HUES64 (cell line): ENCODE data around the gene SETBP1.
A peak's percentile ranks its signal among the peaks of the same experiment; 100 is the strongest.
"Not testable (repeated sequence)": the region's sequence is repeated elsewhere in the genome, so short reads cannot be mapped to it uniquely, and the experiment has no call there.

ENCODE experiments used
- H3K27ac ChIP-seq: 2 replicates; pipeline ENCODE4 v1.7.0; 2013; ENCODE audit warnings: low read depth, low read length, inconsistent platforms
- H3K27me3 ChIP-seq: 2 replicates; pipeline ENCODE4 v1.6.1; 2013; ENCODE audit warnings: mild to moderate bottlenecking, low read length; ENCODE audit not compliant: insufficient read depth
- H3K36me3 ChIP-seq: 2 replicates; pipeline ENCODE4 v1.6.1; 2013; ENCODE audit warnings: mild to moderate bottlenecking, low read length; ENCODE audit not compliant: insufficient read depth
- H3K4me1 ChIP-seq: 2 replicates; pipeline ENCODE4 v1.6.1; 2013; ENCODE audit warnings: mild to moderate bottlenecking, low read length, moderate library complexity; ENCODE audit not compliant: insufficient read depth
- H3K4me3 ChIP-seq: 2 replicates; pipeline ENCODE4 v1.5.1; 2013; ENCODE audit warnings: mild to moderate bottlenecking, low read length, moderate library complexity
- H3K9ac ChIP-seq: 2 replicates; pipeline ENCODE4 v1.6.1; 2013; ENCODE audit warnings: mild to moderate bottlenecking, low read depth, low read length
- H3K9me3 ChIP-seq: 2 replicates; pipeline ENCODE4 v1.6.1; 2013; ENCODE audit warnings: low read depth, low read length; ENCODE audit not compliant: insufficient read depth
- WGBS: fragments of 150-250, 120-280 bp; methylation state at CpG from one replicate; pipeline ENCODE4 v1.1.7; 2013; ENCODE audit warnings: missing lambda C conversion rate; 5-methylcytosine and 5-hydroxymethylcytosine counted together

Gene SETBP1

DNA sequence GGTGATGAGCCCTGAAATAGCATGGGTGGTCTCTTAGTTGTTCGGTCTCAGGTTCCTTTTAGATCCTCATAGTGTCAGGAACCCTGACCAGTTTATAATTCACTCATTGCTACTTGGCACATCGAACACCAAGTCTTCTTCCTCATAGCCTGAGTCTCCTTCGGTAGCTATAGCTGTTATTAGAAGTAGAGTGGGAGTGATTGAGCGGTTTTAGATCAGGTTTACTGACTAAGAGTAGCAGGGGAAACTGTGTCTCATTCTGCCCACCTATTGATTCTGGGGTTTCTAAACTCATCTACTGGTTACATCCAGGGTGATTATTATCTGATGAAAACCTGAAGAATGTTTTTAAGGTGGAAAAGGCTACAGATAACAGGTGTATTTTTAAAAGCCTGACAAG lies 114.6 kb downstream of the SETBP1 start:
- Histone ChIP-seq H3K4me3 (no peak overlapping the region), H3K27ac (no peak overlapping the region), H3K9ac (no peak overlapping the region), H3K9me3 (no peaks in the 10 kb centered on the region), H3K4me1 (peaks cover 13% of the 10 kb centered on the region), H3K27me3 (no peaks in the 10 kb centered on the region), H3K36me3 (no peaks in the 10 kb centered on the region; the same call in 1 of the 2 replicates)
- WGBS, result 95% methylated on average over 4 of the region's 4 CpGs

DNA sequence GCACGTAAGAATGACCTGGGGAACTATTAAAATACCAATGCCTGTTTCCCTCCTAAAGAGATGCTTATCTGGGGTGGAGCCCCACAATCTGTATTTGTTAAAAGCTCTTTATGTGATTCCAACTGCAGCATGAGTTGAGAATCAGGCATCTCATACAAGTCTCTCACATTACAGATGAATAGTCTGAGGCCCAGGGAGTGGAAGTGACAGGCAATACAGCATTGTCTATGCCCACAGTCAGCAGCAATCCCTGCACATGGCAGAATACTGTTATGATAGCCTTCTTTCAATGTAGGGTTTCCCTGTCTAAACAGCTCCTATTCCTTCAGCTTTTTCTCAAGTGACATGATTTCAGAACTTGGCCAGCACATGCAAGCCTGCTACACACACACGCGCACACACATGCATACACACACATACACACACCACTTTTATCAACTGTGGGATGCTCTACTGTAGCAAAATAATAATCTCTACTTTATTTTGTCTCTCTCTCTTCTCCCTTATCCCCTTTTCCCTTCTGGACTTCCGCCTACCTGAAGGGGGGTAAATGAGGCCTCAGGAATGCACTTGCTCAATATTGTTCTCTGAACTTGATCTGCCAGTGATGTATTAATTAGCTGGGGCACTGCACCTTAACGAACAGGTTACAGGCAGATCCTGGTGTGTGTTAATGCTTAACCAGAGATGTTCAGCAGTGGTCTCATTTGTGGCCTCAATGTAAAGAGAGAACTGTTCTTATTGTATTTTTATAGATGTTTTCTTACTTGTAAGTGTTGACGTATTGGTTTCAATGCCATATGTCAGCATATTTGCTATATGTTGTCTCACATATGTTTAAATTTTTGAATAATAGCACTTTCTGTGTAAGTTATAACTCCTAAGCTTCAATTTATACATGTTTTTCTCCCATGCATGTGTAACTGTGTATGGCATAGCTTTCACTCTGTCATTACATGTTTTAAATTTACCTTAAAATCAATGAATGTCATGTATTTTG lies 116.0 kb downstream of the SETBP1 start:
- whole genome bisulfite sequencing, result 93% methylated on average over 6 of the region's 6 CpGs
- Histone ChIP-seq H3K27me3 (no peaks in the 10 kb centered on the region), H3K27ac (no peak overlapping the region), H3K9me3 (no peaks in the 10 kb centered on the region), H3K4me1 (peaks cover 7% of the 10 kb centered on the region), H3K9ac (no peak overlapping the region), H3K4me3 (no peak overlapping the region), H3K36me3 (no peaks in the 10 kb centered on the region; the same call in 1 of the 2 replicates)

DNA sequence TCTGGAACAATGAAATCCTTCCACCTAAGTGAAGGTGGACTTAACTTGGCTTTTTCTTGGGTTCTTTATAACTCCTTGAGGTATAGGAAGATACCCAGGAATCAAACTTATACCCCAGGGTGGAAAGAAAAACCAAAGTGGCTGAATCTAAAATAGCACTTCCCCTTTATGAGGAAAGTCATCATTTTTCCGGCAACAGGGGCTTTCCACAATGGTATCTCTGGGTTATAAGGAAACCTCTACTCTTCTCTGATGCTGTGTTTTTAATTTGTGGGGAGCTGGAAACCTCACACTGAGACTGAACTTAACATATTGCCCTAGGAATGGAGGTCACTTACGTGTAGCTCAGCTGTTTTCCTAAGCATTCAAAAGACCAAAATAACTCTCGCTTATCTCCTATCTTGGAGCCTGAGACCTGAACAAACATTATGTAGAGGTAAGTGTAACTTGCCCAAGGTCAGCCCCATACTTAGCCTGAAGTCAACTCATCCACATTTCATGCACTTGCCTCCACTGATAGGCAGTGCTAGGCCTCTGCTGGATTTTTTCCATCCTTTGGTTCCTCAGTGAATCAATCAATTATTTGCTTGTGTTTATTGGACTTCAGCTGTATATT lies 117.9 kb downstream of the SETBP1 start:
- Histone ChIP-seq H3K9ac (no peak overlapping the region), H3K9me3 (no peaks in the 10 kb centered on the region), H3K27ac (no peak overlapping the region), H3K36me3 (no peaks in the 10 kb centered on the region; the same call in 1 of the 2 replicates), H3K27me3 (no peaks in the 10 kb centered on the region), H3K4me3 (no peak overlapping the region), H3K4me1 (peaks cover 12% of the 10 kb centered on the region; the same call in 1 of the 2 replicates)
- WGBS, result 96% methylated on average over 3 of the region's 3 CpGs

- Histone ChIP-seq H3K27ac (no peak overlapping the region), H3K36me3 (no peaks in the 10 kb centered on the region; the same call in 1 of the 2 replicates), H3K27me3 (no peaks in the 10 kb centered on the region), H3K4me1 (peaks cover 12% of the 10 kb centered on the region; the same call in 1 of the 2 replicates), H3K9me3 (no peaks in the 10 kb centered on the region), H3K4me3 (no peak overlapping the region), H3K9ac (no peak overlapping the region)
- WGBS, result 92% methylated on average over 4 of the region's 4 CpGs
Observed at GRCh38 chr18:44799382-44799906, 118.8 kb downstream of the SETBP1 start.

GRCh38 chr18:44799907-44800421 lies 119.3 kb downstream of the SETBP1 start:
- Histone ChIP-seq H3K4me1 (peaks cover 12% of the 10 kb centered on the region; the same call in 1 of the 2 replicates), H3K9me3 (no peaks in the 10 kb centered on the region), H3K9ac (no peak overlapping the region), H3K4me3 (no peak overlapping the region), H3K27ac (no peak overlapping the region), H3K27me3 (no peaks in the 10 kb centered on the region), H3K36me3 (no peaks in the 10 kb centered on the region; the same call in 1 of the 2 replicates)
- 100% methylated on average over 1 of the region's 1 CpG for WGBS

DNA sequence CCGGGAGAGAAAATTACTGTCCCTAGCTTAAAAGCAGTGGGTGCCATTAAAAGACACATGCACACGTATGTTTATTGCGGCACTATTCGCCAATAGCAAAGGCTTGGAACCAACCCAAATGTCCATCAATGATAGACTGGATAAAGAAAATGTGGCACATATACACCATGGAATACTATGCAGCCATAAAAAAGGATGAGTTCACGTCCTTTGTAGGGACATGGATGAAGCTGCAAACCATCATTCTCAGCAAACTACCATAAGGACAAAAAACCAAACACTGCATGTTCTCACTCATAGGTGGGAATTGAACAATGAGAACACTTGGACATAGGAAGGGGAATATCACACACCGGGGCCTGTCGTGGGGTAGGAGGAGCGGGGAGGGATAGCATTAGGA lies 120.1 kb downstream of the SETBP1 start:
- H3K4me3 ChIP-seq, H3K9ac ChIP-seq, H3K27ac ChIP-seq, H3K36me3 ChIP-seq, H3K9me3 ChIP-seq, H3K27me3 ChIP-seq: not testable (repeated sequence)
- 99% methylated on average over 7 of the region's 8 CpGs for WGBS
- peaks cover 12% of the 10 kb centered on the region; the same call in 1 of the 2 replicates for H3K4me1 ChIP-seq

- 96% methylated on average over 1 of the region's 2 CpGs for WGBS
Observed at GRCh38 chr18:44801781-44802180, 121.1 kb downstream of the SETBP1 start.

DNA sequence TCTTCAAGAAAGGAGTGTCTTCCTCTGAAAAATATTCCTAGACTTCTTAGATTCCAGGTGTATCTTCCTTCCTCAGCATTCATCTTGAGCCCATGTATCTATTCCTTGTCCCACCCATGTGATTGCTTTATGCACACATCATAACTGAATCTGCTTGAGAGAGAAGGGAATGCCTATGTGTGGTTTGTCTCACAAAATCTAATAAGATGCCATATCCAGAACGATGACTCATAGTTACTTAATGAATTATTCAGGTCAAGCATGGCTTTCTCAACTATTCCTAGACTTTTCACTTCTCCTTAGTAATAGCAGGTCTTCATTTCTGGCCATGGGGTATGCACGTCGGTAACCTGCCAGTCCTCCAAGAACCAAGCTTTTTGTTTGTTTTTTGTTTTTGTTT lies 121.8 kb downstream of the SETBP1 start:
- Histone ChIP-seq H3K4me3 (no peak overlapping the region), H3K27ac (0 out of 2 replicates have a peak overlapping the region, but pooled peaks have one; percentile 1), H3K4me1 (peaks cover 12% of the 10 kb centered on the region; the same call in 1 of the 2 replicates), H3K9ac (no peak overlapping the region), H3K36me3 (no peaks in the 10 kb centered on the region; the same call in 1 of the 2 replicates), H3K27me3 (no peaks in the 10 kb centered on the region), H3K9me3 (no peaks in the 10 kb centered on the region)
- 90% methylated on average over 3 of the region's 3 CpGs for WGBS

More at GRCh38 chr18:44801781-44802180, 121.1 kb downstream of the SETBP1 start:
- no peak overlapping the region for H3K27ac ChIP-seq
- no peaks in the 10 kb centered on the region for H3K9me3 ChIP-seq
- H3K36me3 ChIP-seq, result no peaks in the 10 kb centered on the region; the same call in 1 of the 2 replicates
- H3K4me1 ChIP-seq, result peaks cover 12% of the 10 kb centered on the region; the same call in 1 of the 2 replicates
- H3K9ac ChIP-seq, result no peak overlapping the region
- no peaks in the 10 kb centered on the region for H3K27me3 ChIP-seq
- no peak overlapping the region for H3K4me3 ChIP-seq

GRCh38 chr18:44803019-44803650 lies 122.4 kb downstream of the SETBP1 start:
- no peaks in the 10 kb centered on the region for H3K27me3 ChIP-seq
- H3K9me3 ChIP-seq, result no peaks in the 10 kb centered on the region
- peak overlapping the region; percentile 28; the same call in 1 of the 2 replicates for H3K27ac ChIP-seq
- no peaks in the 10 kb centered on the region; the same call in 1 of the 2 replicates for H3K36me3 ChIP-seq
- H3K4me1 ChIP-seq, result peaks cover 12% of the 10 kb centered on the region; the same call in 1 of the 2 replicates
- no peak overlapping the region for H3K9ac ChIP-seq
- H3K4me3 ChIP-seq, result no peak overlapping the region
- WGBS, result 73% methylated on average over 7 of the region's 7 CpGs

DNA sequence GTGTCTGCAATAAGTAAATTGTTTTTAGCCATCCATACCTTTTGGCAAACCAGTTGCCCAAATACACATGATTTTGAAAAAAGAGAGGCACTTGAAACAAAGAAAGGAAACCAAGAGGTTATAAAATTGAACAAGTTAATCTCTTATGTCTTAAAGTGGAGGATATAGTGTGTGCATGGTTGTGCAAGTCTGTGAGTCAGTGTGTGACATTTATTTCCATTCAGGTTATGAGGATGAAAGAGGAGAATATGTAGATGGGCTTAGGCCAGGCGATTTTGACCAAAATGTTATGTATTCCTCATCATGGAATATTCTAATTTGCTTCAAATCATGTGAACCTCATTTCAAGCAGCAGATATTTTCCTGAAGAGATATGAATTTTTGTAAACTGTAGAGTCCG lies 123.3 kb downstream of the SETBP1 start:
- no peaks in the 10 kb centered on the region for H3K9me3 ChIP-seq
- WGBS, result 87% methylated on average over 2 of the region's 2 CpGs
- H3K4me3 ChIP-seq, result no peak overlapping the region
- H3K27ac ChIP-seq, result no peak overlapping the region
- H3K27me3 ChIP-seq, result no peaks in the 10 kb centered on the region
- no peak overlapping the region for H3K9ac ChIP-seq
- peaks cover 12% of the 10 kb centered on the region; the same call in 1 of the 2 replicates for H3K4me1 ChIP-seq
- no peaks in the 10 kb centered on the region; the same call in 1 of the 2 replicates for H3K36me3 ChIP-seq
